H1 (cell line): Measurements from ENCODE around the gene SKAP1. TPM values are rescaled to one million over a fixed set of nuclear protein-coding genes. Genes with fewer than 3 reads are reported as not detected.

Source experiments
- BRCA1 ChIP-seq: IDR thresholded peaks from 2 replicates; pipeline ENCODE4 v1.6.1; 2012; ENCODE audit warnings: low read depth, low read length, improper control_type of control experiment
- CHD2 ChIP-seq: IDR thresholded peaks from 2 replicates; pipeline ENCODE4 v1.6.1; 2012; ENCODE audit warnings: low read length, improper control_type of control experiment
- FOSL1 ChIP-seq: IDR thresholded peaks from 2 replicates; pipeline ENCODE4 v1.6.1; 2011; ENCODE audit warnings: mild to moderate bottlenecking, low read depth, low read length, moderate library complexity; ENCODE audit not compliant: insufficient read depth
- NANOG ChIP-seq: IDR thresholded peaks from 2 replicates; pipeline ENCODE4 v1.6.1; 2011; ENCODE audit warnings: low read length, low read depth, mild to moderate bottlenecking, inconsistent platforms; ENCODE audit not compliant: insufficient read depth, poor library complexity, severe bottlenecking
- POLR2AphosphoS5 ChIP-seq: IDR thresholded peaks from 2 replicates; pipeline ENCODE4 v1.6.1; 2011; ENCODE audit warnings: low read depth, low read length
- polyA plus RNA-seq, 7 experiments: library from polyadenylated mRNA; depleted of rRNA in 3 of 7; stranded (reverse) in 5 of 7; unstranded in 2 of 7; fragments of >200 nt in 5 of 7; fragments of 200-250 nt in 2 of 7; gene quantifications; 1 replicate in 5 of 7; 2 replicates in 1 of 7; 4 replicates in 1 of 7; pipeline versions ENCODE4 v1.2.1 to v1.2.3, GENCODE V29; 2011 to 2013; ENCODE audit warnings: missing spikeins in 2 of 7, mixed read lengths in 2 of 7
- total RNA-seq: library from RNA; stranded (reverse); fragmentation: NEBNext Ultra II Directional; extraction: Animal tissue kit (Norgen Biotek cat#: 25700); gene quantifications from 2 replicates; pipeline ENCODE4 v1.2.1, GENCODE V29; 2021
- TF ChIP-seq, protein P1 (sequence below), 3 experiments: IDR thresholded peaks; 1 replicate in 2 of 3; 2 replicates in 1 of 3; pipeline versions ENCODE4 v1.5.1 to v1.6.1; 2011; ENCODE audit warnings: low read length in 3 of 3, mild to moderate bottlenecking in 3 of 3, inconsistent platforms in 2 of 3, low read depth in 1 of 3, moderate library complexity in 1 of 3; ENCODE audit not compliant: insufficient read depth in 1 of 3; ENCODE audit errors: control extremely low read depth in 1 of 3
- TF ChIP-seq, protein P2 (sequence below): IDR thresholded peaks from 2 replicates; pipeline ENCODE4 v1.6.1; 2012; ENCODE audit warnings: inconsistent platforms

Gene SKAP1
- total and polyA plus RNA-seq, 2 of the 8 experiments (the other 6 are each of a cell fraction or from before 2014, with no cell fraction given): not detected

DNA sequence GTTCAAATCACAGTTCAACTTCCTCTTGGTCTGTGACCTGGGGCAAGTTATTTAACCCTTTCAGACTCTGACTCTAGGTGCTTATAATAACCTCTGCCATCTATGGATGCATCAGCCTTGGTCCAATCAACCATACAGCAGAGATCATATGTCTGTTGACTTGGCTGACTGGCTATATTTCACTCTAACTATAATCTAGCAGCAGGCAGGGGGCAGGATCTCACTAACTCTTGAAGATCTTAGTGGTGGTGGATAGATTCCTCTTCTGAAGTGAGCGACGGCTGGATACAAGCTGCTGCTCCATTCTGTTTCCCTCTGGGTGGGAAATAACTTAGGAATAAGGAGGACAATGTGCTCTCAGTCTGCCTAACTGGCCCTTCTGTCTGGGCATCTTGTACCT is 146.6 kb downstream of the SKAP1 start (continued):
- TF ChIP-seq, protein P1, sequence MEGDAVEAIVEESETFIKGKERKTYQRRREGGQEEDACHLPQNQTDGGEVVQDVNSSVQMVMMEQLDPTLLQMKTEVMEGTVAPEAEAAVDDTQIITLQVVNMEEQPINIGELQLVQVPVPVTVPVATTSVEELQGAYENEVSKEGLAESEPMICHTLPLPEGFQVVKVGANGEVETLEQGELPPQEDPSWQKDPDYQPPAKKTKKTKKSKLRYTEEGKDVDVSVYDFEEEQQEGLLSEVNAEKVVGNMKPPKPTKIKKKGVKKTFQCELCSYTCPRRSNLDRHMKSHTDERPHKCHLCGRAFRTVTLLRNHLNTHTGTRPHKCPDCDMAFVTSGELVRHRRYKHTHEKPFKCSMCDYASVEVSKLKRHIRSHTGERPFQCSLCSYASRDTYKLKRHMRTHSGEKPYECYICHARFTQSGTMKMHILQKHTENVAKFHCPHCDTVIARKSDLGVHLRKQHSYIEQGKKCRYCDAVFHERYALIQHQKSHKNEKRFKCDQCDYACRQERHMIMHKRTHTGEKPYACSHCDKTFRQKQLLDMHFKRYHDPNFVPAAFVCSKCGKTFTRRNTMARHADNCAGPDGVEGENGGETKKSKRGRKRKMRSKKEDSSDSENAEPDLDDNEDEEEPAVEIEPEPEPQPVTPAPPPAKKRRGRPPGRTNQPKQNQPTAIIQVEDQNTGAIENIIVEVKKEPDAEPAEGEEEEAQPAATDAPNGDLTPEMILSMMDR (IDR thresholded peaks at IDR 0.05; ENCODE audit: control extremely low read depth in 1 of 3, insufficient read depth in 1 of 3, low read depth in 1 of 3, low read length in 3 of 3): no peak
- no peak for TF ChIP-seq CHD2
- TF ChIP-seq BRCA1: no peak
- no peak for TF ChIP-seq POLR2AphosphoS5
- TF ChIP-seq NANOG: no peak
- TF ChIP-seq FOSL1: no peak
- TF ChIP-seq, protein P2, sequence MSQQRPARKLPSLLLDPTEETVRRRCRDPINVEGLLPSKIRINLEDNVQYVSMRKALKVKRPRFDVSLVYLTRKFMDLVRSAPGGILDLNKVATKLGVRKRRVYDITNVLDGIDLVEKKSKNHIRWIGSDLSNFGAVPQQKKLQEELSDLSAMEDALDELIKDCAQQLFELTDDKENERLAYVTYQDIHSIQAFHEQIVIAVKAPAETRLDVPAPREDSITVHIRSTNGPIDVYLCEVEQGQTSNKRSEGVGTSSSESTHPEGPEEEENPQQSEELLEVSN: no peak
